C4-2B (cell line): ENCODE results near the gene TLCD3A.

ENCODE experiments used
- ZFX ChIP-seq: fragments of 450-650 bp; IDR thresholded peaks from 2 replicates; pipeline ENCODE4 v1.6.1; 2017
- TF ChIP-seq, protein P1 (sequence below): fragments of 450-650 bp; conservative IDR thresholded peaks from 2 replicates; pipeline ENCODE4 v1.5.1; 2017; ENCODE audit warnings: mild to moderate bottlenecking

DNA sequence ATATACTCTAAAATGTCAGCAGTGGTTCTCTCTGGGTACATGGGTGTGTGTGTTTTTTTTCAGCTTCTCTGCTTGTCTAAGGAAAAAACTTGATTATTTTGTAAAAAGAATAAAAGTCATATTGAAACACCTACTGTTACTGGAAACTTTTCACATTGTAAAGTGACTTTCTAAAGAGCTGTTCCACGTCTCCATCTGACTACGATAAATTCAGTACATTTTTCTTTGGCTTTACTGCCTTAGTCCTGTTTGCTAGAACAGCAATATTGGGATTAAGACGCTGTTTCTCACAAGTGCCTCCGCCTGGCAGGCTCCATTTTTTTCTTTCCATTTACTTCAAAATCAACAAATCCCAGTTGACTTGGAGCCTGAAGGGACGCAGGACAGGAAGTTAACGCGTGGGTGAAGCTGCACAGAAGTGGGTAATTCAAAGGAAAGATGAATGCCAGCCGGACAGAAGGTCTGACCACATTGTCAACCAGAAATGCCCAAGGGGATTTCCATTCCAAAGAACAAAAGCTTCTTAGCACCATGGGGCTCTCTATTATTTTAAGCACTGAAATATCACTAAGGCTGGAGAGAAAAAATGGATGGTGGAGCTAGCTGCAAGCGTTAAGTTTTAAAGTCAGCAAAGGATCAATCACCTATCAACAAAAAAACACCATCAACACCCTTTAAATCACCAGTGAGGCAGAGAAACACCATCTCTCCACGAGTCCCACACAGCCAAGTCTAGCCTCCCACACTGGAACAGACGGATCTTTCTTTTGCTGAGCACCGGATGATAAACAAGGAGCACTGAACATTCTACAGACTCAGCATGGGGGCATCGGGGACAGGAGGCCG is 41.3 kb downstream of the TLCD3A start:
- TF ChIP-seq, protein P1, sequence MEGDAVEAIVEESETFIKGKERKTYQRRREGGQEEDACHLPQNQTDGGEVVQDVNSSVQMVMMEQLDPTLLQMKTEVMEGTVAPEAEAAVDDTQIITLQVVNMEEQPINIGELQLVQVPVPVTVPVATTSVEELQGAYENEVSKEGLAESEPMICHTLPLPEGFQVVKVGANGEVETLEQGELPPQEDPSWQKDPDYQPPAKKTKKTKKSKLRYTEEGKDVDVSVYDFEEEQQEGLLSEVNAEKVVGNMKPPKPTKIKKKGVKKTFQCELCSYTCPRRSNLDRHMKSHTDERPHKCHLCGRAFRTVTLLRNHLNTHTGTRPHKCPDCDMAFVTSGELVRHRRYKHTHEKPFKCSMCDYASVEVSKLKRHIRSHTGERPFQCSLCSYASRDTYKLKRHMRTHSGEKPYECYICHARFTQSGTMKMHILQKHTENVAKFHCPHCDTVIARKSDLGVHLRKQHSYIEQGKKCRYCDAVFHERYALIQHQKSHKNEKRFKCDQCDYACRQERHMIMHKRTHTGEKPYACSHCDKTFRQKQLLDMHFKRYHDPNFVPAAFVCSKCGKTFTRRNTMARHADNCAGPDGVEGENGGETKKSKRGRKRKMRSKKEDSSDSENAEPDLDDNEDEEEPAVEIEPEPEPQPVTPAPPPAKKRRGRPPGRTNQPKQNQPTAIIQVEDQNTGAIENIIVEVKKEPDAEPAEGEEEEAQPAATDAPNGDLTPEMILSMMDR = no peak
- TF ChIP-seq ZFX = no peak
